ENCODE data around the gene ART1.

ART1 gene

DNA sequence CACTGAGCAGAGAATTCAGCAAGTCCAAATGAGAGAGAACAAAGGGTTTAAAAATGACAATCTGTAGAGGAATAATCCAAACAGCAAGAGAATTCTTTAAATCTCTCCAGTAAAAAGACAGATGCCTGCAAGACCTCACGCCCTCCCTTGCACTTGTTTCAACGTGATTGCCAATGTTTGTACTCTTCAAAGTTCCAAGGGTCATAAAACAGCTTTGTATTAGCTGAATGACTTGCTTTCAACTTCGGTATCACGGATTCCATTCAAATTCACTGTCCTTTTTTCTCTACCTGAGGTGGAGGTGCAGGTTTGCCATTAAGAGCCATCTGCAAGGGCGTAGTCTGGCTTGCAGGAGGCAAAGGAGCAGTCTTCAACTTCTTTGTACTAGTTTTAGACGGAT is 67.3 kb downstream of the ART1 start:
- DNase-seq (ENCODE audit: low read depth in 4 of 4, low spot score in 1 of 4): no peak

Data from stimulated activated CD4-positive, alpha-beta T cell treated with anti-CD3 and anti-CD28 coated beads, Interleukin-1b, Interleukin-23, amount 100 ng/mL, for 24 hours (primary cell).